Measurements from ENCODE around the gene DOCK2.
"Not testable (repeated sequence)": the region's sequence is repeated elsewhere in the genome, so short reads cannot be mapped to it uniquely, and the experiment has no call there.

DOCK2 gene

DNA sequence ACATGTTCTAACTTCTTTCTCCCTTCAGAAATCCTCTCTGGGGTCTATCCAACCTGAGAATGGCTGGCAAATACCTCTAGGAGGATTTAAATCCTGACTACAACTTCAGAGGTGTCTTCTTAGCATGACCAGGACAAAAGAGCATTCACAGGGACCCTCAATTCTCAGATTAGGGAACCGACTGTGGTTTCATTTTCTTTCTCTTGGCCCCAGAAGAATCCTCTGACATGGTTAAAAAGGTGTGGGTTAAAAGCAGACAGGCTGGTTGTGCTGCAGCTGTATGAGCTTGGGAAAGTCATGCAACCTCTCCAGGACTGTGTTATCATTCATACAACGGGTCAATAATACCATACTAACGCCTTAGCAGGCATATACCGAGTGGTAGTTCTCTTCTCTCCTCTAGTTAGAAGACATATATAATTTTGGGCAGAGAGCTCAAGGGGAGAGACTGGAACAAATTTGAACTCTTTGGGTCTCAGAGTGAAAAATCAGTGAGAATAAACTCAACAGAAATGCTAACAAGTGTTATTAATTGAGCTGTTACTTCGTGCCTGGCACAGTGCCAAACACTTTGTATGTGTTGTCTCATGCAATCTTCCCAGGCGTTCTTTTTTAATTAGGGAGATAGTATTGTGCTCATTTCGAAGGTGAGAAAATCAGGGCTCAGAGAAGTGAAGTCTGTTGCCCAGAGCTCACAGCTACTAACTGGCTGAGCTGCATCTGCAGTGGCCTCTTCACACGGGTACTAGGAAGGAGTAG lies 308.0 kb downstream of the DOCK2 start:
- TF ChIP-seq POLR2A (IDR thresholded peaks at IDR 0.05; ENCODE audit: low read depth, low read length) = no peak
- FAIRE-seq = no peak
- no peak for DNase-seq (ENCODE audit: insufficient read length, low spot score)

DNA sequence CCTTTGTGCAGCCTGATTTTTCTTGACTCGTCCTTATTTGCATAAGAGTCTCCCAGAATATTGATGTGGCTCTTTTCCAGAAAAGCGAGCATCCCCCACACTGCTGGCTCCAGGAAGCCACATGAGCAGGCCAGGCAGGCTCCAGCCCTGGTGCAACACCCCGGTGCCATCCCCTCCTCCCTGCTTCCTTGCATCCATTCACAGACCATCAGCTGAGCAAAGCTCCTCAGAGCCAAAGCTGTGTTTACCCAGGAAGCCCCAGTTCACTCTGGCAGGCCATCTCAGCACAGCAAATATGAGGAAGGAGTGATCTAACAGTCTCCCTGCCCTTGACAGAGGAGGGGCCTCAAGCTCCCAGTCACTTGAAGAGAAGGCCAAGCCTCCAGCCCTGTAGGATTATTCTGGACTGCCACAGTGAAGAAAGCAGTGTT lies 308.8 kb downstream of the DOCK2 start:
- no peak for TF ChIP-seq POLR2A (IDR thresholded peaks at IDR 0.05; ENCODE audit: low read depth, low read length)
- FAIRE-seq (no peak), DNase-seq (ENCODE audit: insufficient read length, low spot score) (no peak)

DNA sequence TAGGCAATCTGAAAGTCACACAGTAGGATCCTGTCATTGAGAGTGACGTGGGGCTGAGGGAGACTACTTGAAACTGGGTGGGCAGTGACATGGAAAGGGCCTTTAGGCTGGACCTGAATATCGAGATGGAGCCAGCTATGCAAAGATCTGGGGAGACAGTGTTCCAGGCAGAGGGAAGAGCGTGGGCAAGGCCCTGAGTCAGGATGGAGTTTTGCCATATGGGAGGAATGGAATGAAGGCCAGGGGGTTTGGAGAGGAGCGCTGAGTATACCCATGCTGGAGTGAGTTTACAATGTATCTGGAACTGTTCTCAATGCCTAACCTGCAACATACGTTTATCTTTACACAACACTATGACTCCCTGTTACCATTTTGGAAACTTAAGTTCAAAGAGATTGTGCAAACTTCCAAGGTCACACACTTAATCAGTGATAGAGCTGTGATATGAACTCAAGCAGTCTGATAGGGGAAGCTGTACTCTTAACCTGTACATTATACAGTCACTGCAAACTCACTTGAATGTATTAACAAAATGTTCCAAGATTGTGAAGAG lies 309.7 kb downstream of the DOCK2 start:
- no peak for TF ChIP-seq POLR2A (IDR thresholded peaks at IDR 0.05; ENCODE audit: low read depth, low read length)
- FAIRE-seq (no peak), DNase-seq (ENCODE audit: insufficient read length, low spot score) (no peak)

DNA sequence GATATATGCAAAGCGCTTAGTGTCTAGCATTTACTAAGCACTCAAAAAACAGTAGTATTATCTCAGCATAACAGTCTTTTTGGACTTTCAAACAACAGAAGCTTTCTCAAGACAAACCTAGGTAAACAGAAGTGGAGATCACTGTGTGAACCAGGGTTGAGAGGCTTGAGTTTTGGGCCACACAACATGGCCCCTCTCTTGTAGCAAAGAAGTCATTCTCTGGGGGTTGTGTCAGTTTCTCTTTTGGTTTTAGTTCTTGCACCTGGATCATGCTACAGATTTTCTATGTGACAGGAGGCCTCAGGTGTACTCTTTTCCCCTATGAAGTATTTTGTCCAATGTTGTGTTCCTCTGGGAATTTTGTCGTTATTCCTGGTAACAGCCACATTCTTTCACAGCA lies 313.3 kb downstream of the DOCK2 start:
- DNase-seq (ENCODE audit: insufficient read length, low spot score) (no peak), FAIRE-seq (no peak)

GRCh38 chr5:169953196-169953595 lies 316.1 kb downstream of the DOCK2 start:
- not testable (repeated sequence) for DNase-seq (ENCODE audit: insufficient read length, low spot score); FAIRE-seq

More for the DNA sequence above, 313.3 kb downstream of the DOCK2 start:
- TF ChIP-seq POLR2A (IDR thresholded peaks at IDR 0.05; ENCODE audit: low read depth, low read length) = no peak

DNA sequence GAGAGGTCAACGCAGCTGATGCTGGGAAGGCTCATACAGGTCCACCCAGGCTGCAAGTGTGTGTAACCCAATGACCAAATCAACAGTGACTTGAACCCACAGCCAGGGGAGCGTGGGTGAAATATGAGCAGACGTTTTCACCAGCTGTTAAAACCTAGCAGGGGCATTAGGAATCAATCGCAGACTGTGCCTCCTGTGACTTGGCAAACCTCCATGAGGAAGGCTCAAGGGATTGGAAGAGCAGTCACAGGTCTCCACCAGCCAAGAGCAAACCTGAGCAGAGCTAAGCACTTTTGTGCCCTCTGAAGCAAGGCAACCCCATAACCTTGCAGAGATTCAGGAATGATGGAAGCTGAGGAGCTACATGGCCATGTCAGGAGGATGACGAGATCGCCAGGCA lies 317.7 kb downstream of the DOCK2 start:
- no peak for TF ChIP-seq POLR2A (IDR thresholded peaks at IDR 0.05; ENCODE audit: low read depth, low read length)
- FAIRE-seq (no peak), DNase-seq (ENCODE audit: insufficient read length, low spot score) (no peak)

DNA sequence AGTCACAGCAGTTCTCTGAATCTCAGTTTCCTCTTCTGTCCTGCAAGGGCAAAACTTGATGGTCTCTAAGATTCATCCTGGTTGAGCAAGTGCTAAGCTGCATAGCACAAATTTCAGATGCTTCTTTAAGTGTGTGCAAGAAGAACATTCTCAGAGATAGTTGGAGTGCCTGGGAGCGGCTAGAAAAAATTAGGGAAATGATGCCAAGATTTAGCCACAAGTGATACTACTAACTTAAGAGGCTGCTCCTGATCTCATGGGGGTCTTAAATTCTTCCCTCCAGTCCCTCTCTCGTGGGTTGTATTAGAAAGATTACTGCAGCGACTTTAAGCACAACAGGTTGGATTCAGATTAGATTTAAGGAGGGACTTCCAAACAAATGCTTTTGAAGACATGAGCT lies 319.1 kb downstream of the DOCK2 start:
- DNase-seq (ENCODE audit: insufficient read length, low spot score) = no peak
- no peak for FAIRE-seq
- no peak for TF ChIP-seq POLR2A (IDR thresholded peaks at IDR 0.05; ENCODE audit: low read depth, low read length)

GRCh38 chr5:169956756-169957155 lies 319.7 kb downstream of the DOCK2 start:
- DNase-seq (ENCODE audit: insufficient read length, low spot score) = peak; percentile 22
- no peak for FAIRE-seq
- TF ChIP-seq POLR2A (IDR thresholded peaks at IDR 0.05; ENCODE audit: low read depth, low read length) = no peak

DNA sequence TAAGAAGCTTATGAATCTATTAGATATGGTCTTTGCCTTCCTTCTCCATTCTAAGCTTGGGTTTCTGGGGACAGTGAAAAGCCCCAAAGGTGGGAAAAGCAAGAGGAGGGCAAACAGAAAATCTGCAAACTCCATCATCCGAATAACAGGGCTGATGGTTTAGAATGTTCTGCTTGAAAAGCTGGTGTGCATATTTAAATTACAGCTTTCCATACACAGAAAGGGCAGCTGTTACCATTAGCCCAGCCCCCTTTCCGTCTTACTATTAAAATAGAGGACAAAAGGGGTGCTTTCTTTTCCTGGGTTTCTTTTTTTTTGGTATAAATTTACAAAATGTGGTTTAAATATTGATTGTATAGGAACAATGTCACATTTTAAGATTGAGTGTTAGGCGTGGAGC lies 321.2 kb downstream of the DOCK2 start:
- FAIRE-seq (no peak), DNase-seq (ENCODE audit: insufficient read length, low spot score) (no peak)
- no peak for TF ChIP-seq POLR2A (IDR thresholded peaks at IDR 0.05; ENCODE audit: low read depth, low read length)

DNA sequence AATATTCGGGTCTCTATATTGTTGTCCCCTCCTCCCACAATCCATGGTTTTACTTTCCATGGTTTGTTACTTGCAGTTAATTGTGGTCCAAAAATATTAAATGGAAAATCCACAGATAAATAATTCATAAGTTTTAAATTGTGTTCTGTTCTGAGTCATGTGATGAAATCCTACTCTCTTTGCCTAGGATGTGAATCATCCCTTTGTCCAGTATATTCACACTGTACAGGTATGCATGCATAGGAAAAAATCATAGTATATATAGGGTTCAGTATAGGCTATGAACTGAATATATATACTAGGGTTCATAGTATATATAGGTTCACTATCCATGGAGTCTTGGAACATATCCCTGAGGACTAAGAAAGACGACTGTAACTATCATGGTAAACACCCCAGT lies 323.6 kb downstream of the DOCK2 start:
- FAIRE-seq (no peak), DNase-seq (ENCODE audit: insufficient read length, low spot score) (no peak)
- no peak for TF ChIP-seq POLR2A (IDR thresholded peaks at IDR 0.05; ENCODE audit: low read depth, low read length)

DNA sequence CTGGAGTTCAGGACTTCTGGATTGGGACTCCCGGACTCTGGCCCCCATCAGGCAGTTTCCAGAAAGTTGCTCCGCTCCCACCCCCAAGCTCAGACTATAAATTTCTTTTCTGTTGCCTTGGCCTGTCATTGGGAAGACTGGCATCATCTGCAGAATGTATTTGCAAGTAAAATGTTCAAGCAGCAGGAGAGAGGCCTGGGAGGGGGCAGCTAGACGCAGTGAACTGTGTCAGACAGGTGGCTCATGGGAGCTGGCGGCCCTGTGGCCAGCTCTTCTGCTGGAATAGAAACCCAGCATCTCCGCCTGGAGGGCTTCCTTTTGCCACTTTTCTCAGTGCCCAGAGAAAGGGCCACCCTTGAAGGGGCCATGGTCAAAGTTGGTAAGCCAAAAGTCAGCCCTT lies 327.2 kb downstream of the DOCK2 start:
- no peak for FAIRE-seq
- no peak for DNase-seq (ENCODE audit: insufficient read length, low spot score)
- TF ChIP-seq POLR2A (IDR thresholded peaks at IDR 0.05; ENCODE audit: low read depth, low read length) = no peak

GRCh38 chr5:169970339-169970738 lies 333.3 kb downstream of the DOCK2 start:
- DNase-seq (ENCODE audit: insufficient read length, low spot score) (no peak), FAIRE-seq (no peak)
- TF ChIP-seq POLR2A (IDR thresholded peaks at IDR 0.05; ENCODE audit: low read depth, low read length) = no peak

DNA sequence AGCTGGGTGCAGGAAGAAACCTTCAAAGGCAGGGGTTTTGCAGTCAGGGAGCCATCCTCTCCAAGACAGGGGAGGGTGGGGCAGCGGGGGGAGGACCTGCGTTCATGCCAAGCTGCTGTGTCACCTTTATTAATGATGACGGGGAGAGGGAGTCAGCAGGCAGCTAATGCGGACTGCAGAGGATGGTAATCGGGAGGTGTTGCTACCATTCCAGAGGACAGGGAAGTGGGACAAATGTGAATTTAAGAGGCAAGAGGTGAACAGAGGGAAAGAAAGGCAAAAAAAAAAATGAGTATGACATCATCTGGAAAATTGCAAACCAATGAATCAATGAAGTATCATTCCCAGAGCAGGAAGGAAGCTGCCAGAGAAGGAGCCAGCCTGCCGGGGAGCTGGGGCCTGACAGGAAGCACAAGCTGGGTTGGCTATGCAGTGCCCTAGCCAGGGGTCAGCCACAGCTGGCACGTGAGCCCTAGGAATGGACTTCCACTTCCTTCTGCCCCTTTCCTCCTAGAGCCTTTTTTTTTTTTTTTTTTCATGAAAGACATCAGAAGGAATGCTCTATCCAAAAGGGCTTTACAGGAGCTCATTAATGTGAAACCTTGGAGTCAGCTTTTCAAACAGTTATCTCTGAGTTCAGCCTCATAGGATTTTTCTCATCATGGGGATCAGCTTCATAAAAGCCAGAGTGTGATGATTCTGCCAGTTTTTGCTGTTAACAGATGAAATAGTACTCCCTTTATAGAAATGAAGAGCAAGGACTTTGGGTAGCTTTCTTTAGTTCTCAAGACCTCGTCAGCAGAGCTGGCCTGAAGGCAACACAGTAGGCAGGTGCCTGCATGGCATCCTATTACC lies 334.1 kb downstream of the DOCK2 start:
- DNase-seq (ENCODE audit: insufficient read length, low spot score) (peak; percentile 71), FAIRE-seq (peak; percentile 15)
- TF ChIP-seq POLR2A (IDR thresholded peaks at IDR 0.05; ENCODE audit: low read depth, low read length) = no peak

DNA sequence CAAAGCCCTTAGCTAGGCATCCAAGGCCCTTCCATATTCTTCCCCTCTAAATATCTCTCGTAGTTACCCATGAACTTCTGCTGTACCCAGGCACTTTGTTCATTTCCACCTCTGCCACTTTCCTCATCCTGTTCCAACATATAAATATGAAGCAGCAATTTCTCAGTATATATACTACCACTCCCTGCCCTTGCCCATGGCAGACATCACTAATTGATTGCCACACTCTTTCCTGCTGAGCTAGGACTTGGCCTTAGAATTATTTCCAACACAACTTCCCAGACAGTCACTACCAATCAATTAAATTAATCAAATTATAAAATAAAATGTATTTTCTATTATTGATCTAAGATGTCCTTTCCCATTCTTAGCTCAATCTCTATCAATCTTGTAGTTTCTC lies 334.7 kb downstream of the DOCK2 start:
- DNase-seq (ENCODE audit: insufficient read length, low spot score) (no peak), FAIRE-seq (no peak)
- no peak for TF ChIP-seq POLR2A (IDR thresholded peaks at IDR 0.05; ENCODE audit: low read depth, low read length)
